Measurements from ENCODE around the gene TIAM2.
A peak's percentile ranks its signal among the peaks of the same experiment; 100 is the strongest.

Gene TIAM2

DNA sequence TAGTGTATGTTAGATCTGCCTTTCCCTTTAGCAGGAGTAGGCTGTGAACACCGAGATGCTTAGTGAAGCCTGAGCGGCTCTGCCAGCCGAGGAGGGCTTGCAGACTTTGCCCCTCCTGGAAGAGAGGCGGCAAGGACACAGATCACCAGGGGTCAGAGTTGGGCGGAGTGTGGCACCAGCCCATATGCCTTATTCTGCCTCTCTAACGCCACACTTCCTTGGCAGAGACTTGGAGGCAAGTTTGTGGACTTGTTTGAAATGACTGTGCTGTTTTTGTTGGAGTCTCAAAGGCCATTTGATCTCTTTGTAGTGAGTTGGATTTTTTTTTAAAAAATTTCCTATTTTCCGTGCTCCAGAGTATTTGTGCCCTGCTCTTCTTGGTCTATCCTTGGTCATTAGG is 224.2 kb downstream of the TIAM2 start:
- H3K4me3 ChIP-seq (ENCODE audit: low read depth in 1 of 2, low read length in 1 of 2) = no peak overlapping the region
- no peaks in the 10 kb centered on the region for H3K36me3 ChIP-seq
- no peaks in the 10 kb centered on the region for H3K27me3 ChIP-seq
- TF ChIP-seq, protein P1, sequence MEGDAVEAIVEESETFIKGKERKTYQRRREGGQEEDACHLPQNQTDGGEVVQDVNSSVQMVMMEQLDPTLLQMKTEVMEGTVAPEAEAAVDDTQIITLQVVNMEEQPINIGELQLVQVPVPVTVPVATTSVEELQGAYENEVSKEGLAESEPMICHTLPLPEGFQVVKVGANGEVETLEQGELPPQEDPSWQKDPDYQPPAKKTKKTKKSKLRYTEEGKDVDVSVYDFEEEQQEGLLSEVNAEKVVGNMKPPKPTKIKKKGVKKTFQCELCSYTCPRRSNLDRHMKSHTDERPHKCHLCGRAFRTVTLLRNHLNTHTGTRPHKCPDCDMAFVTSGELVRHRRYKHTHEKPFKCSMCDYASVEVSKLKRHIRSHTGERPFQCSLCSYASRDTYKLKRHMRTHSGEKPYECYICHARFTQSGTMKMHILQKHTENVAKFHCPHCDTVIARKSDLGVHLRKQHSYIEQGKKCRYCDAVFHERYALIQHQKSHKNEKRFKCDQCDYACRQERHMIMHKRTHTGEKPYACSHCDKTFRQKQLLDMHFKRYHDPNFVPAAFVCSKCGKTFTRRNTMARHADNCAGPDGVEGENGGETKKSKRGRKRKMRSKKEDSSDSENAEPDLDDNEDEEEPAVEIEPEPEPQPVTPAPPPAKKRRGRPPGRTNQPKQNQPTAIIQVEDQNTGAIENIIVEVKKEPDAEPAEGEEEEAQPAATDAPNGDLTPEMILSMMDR (IDR thresholded peaks at IDR 0.05) = no peak
- H3K27ac ChIP-seq = no peak overlapping the region
- H3K4me1 ChIP-seq (ENCODE audit: control insufficient read depth in 1 of 2, insufficient read depth in 1 of 2, low read depth in 1 of 2, low read length in 1 of 2) = peaks cover 46 to 47% of the 10 kb centered on the region in 2 experiments
- no peaks in the 10 kb centered on the region for H3K9me3 ChIP-seq

DNA sequence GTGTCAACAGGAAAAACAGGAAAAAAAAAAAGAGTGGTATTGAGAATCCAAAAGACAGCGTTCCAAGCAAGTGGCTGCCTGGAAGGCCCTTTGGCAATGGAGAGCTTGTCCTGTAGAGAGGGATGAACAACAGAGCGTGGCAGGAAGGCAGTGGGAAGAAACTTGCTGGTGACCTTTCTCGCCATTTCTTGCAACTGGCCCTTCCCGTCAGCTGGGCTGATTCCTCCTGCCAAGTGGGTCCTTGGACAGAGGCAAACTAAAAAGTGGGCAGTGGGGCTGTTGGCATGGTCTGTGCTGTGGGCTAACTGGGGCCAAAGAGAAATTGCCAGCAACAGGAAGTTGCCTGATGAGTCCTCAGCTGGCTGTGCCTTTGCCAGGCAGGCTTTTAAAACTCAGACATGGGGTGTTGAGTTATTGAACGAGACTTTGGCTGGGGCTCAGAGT is 224.8 kb downstream of the TIAM2 start:
- peak overlapping the region; percentile 95 for H3K27ac ChIP-seq

DNA sequence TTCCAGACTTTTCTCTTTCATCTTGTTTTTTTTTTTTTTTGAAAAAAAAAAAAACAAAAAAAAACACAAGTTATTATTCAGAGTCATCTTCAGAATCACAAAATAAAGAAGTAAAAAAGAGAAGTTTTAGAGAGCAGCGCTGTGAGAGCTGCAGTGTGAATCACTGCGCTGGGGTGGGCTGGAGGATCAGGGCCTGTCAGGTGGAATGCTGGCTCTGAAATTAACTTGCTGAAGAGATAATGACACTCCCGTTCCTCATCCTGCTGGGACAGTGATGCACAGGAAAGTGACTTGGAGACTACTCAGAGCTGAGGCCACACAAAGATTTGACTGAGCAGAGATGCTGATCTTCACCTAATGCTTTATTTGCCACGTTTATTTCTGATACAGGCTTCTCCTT is 226.0 kb downstream of the TIAM2 start:
- peak overlapping the region; percentile 19 to 59 for H3K4me3 ChIP-seq (ENCODE audit: low read depth in 1 of 2, low read length in 1 of 2)
- H3K36me3 ChIP-seq = no peaks in the 10 kb centered on the region
- TF ChIP-seq, protein P1 (IDR thresholded peaks at IDR 0.05) = no peak
- H3K9me3 ChIP-seq = no peaks in the 10 kb centered on the region
- H3K27me3 ChIP-seq = no peaks in the 10 kb centered on the region
- peak overlapping the region; percentile 95 for H3K27ac ChIP-seq
- peaks cover 57 to 58% of the 10 kb centered on the region in 2 experiments for H3K4me1 ChIP-seq (ENCODE audit: control insufficient read depth in 1 of 2, insufficient read depth in 1 of 2, low read depth in 1 of 2, low read length in 1 of 2)

More for the DNA sequence above, 224.8 kb downstream of the TIAM2 start:
- no peaks in the 10 kb centered on the region for H3K27me3 ChIP-seq
- no peak overlapping the region for H3K4me3 ChIP-seq (ENCODE audit: low read depth in 1 of 2, low read length in 1 of 2)
- peaks cover 51 to 53% of the 10 kb centered on the region in 2 experiments for H3K4me1 ChIP-seq (ENCODE audit: control insufficient read depth in 1 of 2, insufficient read depth in 1 of 2, low read depth in 1 of 2, low read length in 1 of 2)
- H3K9me3 ChIP-seq = no peaks in the 10 kb centered on the region
- TF ChIP-seq, protein P1 (IDR thresholded peaks at IDR 0.05) = no peak
- H3K36me3 ChIP-seq = no peaks in the 10 kb centered on the region

DNA sequence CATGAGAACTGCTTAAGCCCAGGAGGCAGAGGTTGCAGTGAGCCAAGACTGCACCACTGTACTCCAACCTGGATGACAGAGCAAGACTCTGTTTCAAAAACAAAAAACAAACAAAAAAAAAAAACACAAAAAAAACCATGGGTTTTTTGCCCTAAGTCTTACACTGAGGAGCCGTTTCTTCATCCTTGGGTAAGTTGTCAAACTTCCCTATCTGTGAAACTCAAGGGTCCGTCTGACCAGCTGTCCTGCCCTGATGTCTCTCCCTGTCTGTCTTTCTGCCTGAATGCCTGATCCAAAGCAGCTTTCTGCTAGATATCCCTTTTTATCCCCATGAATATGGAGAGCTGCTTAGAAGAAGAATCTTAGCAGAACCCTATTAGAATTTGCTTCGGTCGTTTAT is 227.4 kb downstream of the TIAM2 start:
- Histone ChIP-seq H3K4me3 (ENCODE audit: low read depth in 1 of 2, low read length in 1 of 2) (peak overlapping the region; percentile 19 to 59), H3K4me1 (ENCODE audit: control insufficient read depth in 1 of 2, insufficient read depth in 1 of 2, low read depth in 1 of 2, low read length in 1 of 2) (peaks cover 57 to 58% of the 10 kb centered on the region in 2 experiments), H3K36me3 (no peaks in the 10 kb centered on the region), H3K27me3 (no peaks in the 10 kb centered on the region), H3K27ac (peak overlapping the region; percentile 95), H3K9me3 (no peaks in the 10 kb centered on the region)
- TF ChIP-seq, protein P1 (IDR thresholded peaks at IDR 0.05) = no peak

DNA sequence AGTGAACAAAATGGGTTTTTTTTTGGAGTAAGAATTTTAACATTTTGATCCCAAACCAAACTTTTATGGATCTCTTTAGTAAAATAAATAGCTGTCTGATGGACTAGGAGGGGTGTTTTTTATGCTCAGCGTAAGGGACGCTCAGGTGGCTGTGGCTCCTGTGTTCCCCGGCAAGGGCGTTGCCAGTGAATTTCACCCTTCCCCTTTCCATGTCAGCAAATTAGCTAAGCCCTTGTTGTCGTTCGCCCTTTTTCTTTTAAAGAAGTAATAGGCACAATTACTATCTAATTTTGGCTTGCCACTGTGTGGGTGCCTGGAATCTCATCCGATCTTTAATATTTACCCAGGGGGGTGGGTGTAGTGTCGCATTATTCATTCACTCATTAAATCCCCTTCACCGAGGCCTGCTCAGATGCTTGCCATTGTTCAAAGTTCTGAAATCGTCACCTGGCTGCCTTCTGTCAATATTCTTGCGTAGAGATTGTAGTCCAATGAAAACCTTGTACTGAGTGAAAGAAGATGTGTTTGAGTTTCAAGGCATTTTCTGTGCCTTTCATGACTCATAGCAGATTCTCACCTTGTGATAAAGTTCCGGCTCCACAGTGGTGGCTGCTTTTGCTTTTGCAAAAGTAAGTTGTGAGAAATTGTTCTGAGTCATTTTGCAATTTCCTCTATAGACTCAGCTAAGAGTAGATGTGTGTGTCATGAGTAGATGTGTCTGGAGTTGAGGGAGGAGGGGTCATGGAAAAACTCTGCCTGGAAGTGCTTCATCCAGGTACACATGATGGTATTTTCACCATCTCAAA is 228.7 kb downstream of the TIAM2 start:
- TF ChIP-seq, protein P1 (IDR thresholded peaks at IDR 0.05) = no peak
- H3K4me3 ChIP-seq (ENCODE audit: low read depth in 1 of 2, low read length in 1 of 2) = peak overlapping the region; percentile 19 to 59

More for the DNA sequence above, 228.7 kb downstream of the TIAM2 start:
- Histone ChIP-seq H3K27ac (peak overlapping the region; percentile 95), H3K27me3 (no peaks in the 10 kb centered on the region), H3K4me1 (ENCODE audit: control insufficient read depth in 1 of 2, insufficient read depth in 1 of 2, low read depth in 1 of 2, low read length in 1 of 2) (peaks cover 57 to 58% of the 10 kb centered on the region in 2 experiments), H3K9me3 (no peaks in the 10 kb centered on the region), H3K36me3 (no peaks in the 10 kb centered on the region)

All from neutrophil (primary cell).